ENCODE results near the gene AKAP1. TPM values are rescaled to one million over a fixed set of nuclear protein-coding genes. Genes with fewer than 3 reads are reported as not detected.

The AKAP1 gene
- total RNA-seq, 1 experiment from 2014 or later: 73.1 TPM

- intact Hi-C loops (cut with micrococcal nuclease): loop anchor here (5.0 kb wide), 2 partner anchors 79 to 979 kb away; no protein-coding TSS in a partner anchor
- no peaks in the 10 kb centered on the region for H3K9me3 ChIP-seq (ENCODE audit: low read length)
Observed at GRCh38 chr17:57133486-57133885, 48.4 kb downstream of the AKAP1 start.

GRCh38 chr17:57135026-57135788 is 50.2 kb downstream of the AKAP1 start:
- Histone ChIP-seq H3K27me3 (ENCODE audit: low read length) (no peaks in the 10 kb centered on the region), H3K4me3 (ENCODE audit: low read length) (no peak overlapping the region), H3K4me1 (ENCODE audit: insufficient read depth, low read length) (peaks cover 7% of the 10 kb centered on the region), H3K36me3 (ENCODE audit: low read depth, low read length) (no peaks in the 10 kb centered on the region), H3K9me3 (ENCODE audit: low read length) (no peaks in the 10 kb centered on the region), H3K4me2 (ENCODE audit: low read length) (no peak overlapping the region), H3K79me2 (ENCODE audit: low read length) (no peaks in the 10 kb centered on the region), H3K9me2 (replicated peaks; ENCODE audit: low read length) (no peaks in the 10 kb centered on the region), H3F3A (ENCODE audit: low read length, unreplicated experiment) (no peaks in the 10 kb centered on the region), H4K20me1 (ENCODE audit: low read length) (no peaks in the 10 kb centered on the region), H3K9ac (ENCODE audit: low read length) (no peak overlapping the region), H3K27ac (ENCODE audit: low read length) (no peak overlapping the region), H2AFZ (ENCODE audit: low read length) (no peak overlapping the region)
- intact Hi-C loops (cut with micrococcal nuclease): no loop called here
- POLR2A ChIA-PET (ENCODE audit: unreplicated experiment): no interaction called here
- BruUV-seq (replicated peaks): no TSS peak
- ATAC-seq (no peak), DNase-seq (no peak)
- no peak for TF ChIP-seq EZH2phosphoT487 (IDR thresholded peaks at IDR 0.05; ENCODE audit: borderline replicate concordance, low read length)
- no peak for TF ChIP-seq EZH2 (IDR thresholded peaks at IDR 0.05; ENCODE audit: low read length, unreplicated experiment)
- TF ChIP-seq CTCF (conservative IDR thresholded peaks at IDR 0.05; ENCODE audit: low read depth, low read length): no peak
- CTCF ChIA-PET: interaction anchor here (0.7 kb wide), 1 partner anchor 123 kb away, joined by 5 read pairs; no protein-coding TSS in a partner anchor

More at GRCh38 chr17:57133486-57133885, 48.4 kb downstream of the AKAP1 start:
- Histone ChIP-seq H3K4me3 (ENCODE audit: low read length) (no peak overlapping the region), H3F3A (ENCODE audit: low read length, unreplicated experiment) (no peaks in the 10 kb centered on the region), H3K79me2 (ENCODE audit: low read length) (no peaks in the 10 kb centered on the region), H2AFZ (ENCODE audit: low read length) (no peak overlapping the region), H3K9me2 (replicated peaks; ENCODE audit: low read length) (no peaks in the 10 kb centered on the region), H3K27me3 (ENCODE audit: low read length) (no peaks in the 10 kb centered on the region), H3K36me3 (ENCODE audit: low read depth, low read length) (no peaks in the 10 kb centered on the region), H3K4me2 (ENCODE audit: low read length) (no peak overlapping the region), H3K9ac (ENCODE audit: low read length) (no peak overlapping the region), H3K4me1 (ENCODE audit: insufficient read depth, low read length) (peaks cover 7% of the 10 kb centered on the region), H3K27ac (ENCODE audit: low read length) (no peak overlapping the region), H4K20me1 (ENCODE audit: low read length) (no peaks in the 10 kb centered on the region)
- no peak for ATAC-seq
- ChIA-PET POLR2A (ENCODE audit: unreplicated experiment) (no interaction called here), CTCF (no interaction called here)
- TF ChIP-seq EZH2phosphoT487 (IDR thresholded peaks at IDR 0.05; ENCODE audit: borderline replicate concordance, low read length) (no peak), CTCF (conservative IDR thresholded peaks at IDR 0.05; ENCODE audit: low read depth, low read length) (no peak), EZH2 (IDR thresholded peaks at IDR 0.05; ENCODE audit: low read length, unreplicated experiment) (no peak)
- BruUV-seq (replicated peaks): no TSS peak
- no peak for DNase-seq

GRCh38 chr17:57135789-57136291 is 50.8 kb downstream of the AKAP1 start:
- no peaks in the 10 kb centered on the region for H3F3A ChIP-seq (ENCODE audit: low read length, unreplicated experiment)
- H3K4me3 ChIP-seq (ENCODE audit: low read length): no peak overlapping the region
- ATAC-seq: no peak
- H2AFZ ChIP-seq (ENCODE audit: low read length): no peak overlapping the region
- H3K9ac ChIP-seq (ENCODE audit: low read length): no peak overlapping the region
- no peak overlapping the region for H3K4me2 ChIP-seq (ENCODE audit: low read length)
- H3K79me2 ChIP-seq (ENCODE audit: low read length): no peaks in the 10 kb centered on the region
- H3K27ac ChIP-seq (ENCODE audit: low read length): no peak overlapping the region
- no peaks in the 10 kb centered on the region for H3K36me3 ChIP-seq (ENCODE audit: low read depth, low read length)
- H3K27me3 ChIP-seq (ENCODE audit: low read length): no peaks in the 10 kb centered on the region
- TF ChIP-seq EZH2phosphoT487 (IDR thresholded peaks at IDR 0.05; ENCODE audit: borderline replicate concordance, low read length): no peak
- no peak for TF ChIP-seq CTCF (conservative IDR thresholded peaks at IDR 0.05; ENCODE audit: low read depth, low read length)
- TF ChIP-seq EZH2 (IDR thresholded peaks at IDR 0.05; ENCODE audit: low read length, unreplicated experiment): no peak
- H3K9me3 ChIP-seq (ENCODE audit: low read length): no peaks in the 10 kb centered on the region
- no peaks in the 10 kb centered on the region for H3K9me2 ChIP-seq (replicated peaks; ENCODE audit: low read length)
- DNase-seq: no peak
- no peaks in the 10 kb centered on the region for H4K20me1 ChIP-seq (ENCODE audit: low read length)
- H3K4me1 ChIP-seq (ENCODE audit: insufficient read depth, low read length): peaks cover under 1% of the 10 kb centered on the region; the same call in 1 of the 2 replicates
- POLR2A ChIA-PET (ENCODE audit: unreplicated experiment): no interaction called here
- CTCF ChIA-PET: no interaction called here
- intact Hi-C loops (cut with micrococcal nuclease): no loop called here
- no TSS peak for BruUV-seq (replicated peaks)
